ENCODE measurements around the gene FAM20C.

FAM20C gene

GRCh38 chr7:297611-298374 lies 105.4 kb downstream of the FAM20C start:
- FAIRE-seq (no peak), DNase-seq (ENCODE audit: insufficient read length, low spot score) (no peak)

- FAIRE-seq (no peak), DNase-seq (ENCODE audit: insufficient read length, low spot score) (no peak)
These were observed 106.0 kb downstream of the FAM20C start for GRCh38 chr7:298375-298702.

GRCh38 chr7:298743-299142 lies 106.4 kb downstream of the FAM20C start:
- DNase-seq (ENCODE audit: insufficient read length, low spot score) = no peak

GRCh38 chr7:299169-299568 lies 106.8 kb downstream of the FAM20C start:
- FAIRE-seq = no peak
- DNase-seq (ENCODE audit: insufficient read length, low spot score) = no peak

More at GRCh38 chr7:298743-299142, 106.4 kb downstream of the FAM20C start:
- FAIRE-seq = no peak

DNA sequence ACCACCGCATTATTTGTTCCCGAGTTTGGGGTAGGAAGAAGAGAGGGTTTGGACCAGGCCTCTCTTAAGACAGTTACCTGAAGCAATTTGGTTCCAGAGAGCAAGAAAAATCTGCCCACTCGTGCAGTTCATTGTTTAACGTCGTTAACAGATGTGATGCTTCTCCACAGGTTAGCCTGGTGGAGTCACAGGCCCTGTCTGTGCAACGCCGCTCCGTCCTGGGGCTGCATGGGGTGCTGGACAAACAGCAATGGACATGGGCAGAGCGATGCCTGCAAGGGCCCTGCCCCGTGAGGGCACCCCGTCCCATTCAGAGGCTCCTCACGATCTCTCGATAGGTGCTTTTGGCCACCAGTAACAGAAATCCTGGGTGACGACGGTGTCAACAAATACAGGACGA lies 107.3 kb downstream of the FAM20C start:
- no peak for FAIRE-seq
- DNase-seq (ENCODE audit: insufficient read length, low spot score) = no peak

DNA sequence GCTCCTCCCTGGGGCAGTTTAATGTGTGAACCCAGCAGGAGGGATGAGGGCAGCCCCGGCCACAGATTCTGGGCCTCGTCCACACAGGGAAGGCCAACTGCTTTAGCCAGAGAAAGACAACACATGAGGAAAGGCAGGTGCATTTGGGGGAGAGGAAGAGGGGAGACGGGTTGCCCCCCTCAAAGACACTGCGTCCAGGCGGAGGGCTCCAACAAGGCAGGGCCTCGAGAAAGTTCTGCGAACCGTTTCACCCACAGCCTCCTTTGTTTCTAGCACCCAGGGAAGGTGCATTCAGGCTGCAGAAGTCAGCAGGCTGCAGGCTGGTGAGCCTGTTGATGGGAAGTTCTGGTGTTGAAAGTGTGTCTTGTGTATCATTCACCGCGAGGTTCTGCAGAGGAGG lies 107.7 kb downstream of the FAM20C start:
- DNase-seq (ENCODE audit: insufficient read length, low spot score) (no peak), FAIRE-seq (no peak)

DNA sequence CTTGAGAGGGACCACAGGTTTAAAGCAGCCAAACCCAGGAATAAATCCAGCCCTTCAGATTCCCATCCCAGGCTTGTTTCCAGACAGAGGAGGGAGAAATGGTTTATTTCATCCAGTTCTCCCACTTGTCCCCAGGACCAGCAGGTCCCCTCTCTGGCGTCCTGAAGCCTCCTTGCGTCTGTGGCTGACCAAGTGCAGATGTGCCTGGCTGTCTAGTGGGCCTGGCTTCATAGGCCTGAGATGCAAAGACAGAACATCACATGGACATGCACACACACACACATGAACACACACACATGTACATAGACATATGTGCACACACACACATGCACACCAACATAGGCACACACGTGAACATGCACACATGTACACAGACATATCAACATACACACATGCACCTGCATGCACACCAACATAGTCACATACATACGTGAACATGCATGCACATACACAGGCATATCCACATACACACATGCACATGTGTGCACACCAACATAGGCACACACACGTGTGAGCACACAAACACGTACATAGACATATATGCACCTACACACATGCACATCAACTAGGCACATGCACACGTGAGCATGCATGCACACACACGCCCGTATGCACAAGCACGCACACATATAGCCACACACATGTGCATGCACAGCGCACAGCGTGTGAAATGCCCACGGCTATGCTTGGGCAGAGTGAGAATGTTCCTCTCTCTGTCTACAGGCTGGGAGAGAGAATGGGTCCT lies 108.3 kb downstream of the FAM20C start:
- DNase-seq (ENCODE audit: insufficient read length, low spot score) (no peak), FAIRE-seq (no peak)

DNA sequence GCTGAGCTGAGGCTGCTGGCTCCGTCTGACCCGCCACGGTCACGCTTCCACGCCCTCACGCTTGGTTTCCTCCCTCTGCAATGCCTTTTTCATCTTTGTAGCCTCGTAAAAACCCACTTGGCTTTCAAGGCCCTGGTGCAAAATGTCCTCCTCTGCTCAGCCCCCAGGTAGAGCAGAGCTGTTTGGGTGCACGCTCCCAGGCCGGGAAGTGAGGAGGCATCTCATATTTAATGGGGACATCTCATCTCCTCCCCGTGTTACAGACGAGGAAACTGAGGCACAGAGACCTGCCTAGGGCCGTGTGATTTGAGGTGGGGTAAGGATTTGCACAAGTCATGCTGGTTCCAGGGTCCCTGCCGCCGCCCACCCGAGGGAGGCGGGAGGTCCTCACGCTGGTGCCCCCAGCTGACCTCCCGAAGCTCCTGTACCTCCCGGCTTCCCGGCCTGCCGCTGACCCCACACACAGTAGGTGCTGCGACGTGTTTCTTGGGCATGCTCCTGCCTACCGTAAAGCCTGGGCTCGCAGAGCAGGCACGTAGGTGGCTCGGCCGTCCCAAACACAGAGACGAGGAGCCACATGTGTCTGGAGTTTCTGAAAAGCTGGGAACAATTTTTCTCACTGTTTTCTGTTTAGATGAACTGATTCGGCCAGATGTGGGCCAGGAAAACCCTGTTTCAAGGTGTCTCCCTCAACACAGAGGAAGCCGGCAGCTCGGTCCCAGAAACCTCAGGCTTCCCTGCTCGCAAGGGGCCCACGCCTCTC lies 109.1 kb downstream of the FAM20C start:
- DNase-seq (ENCODE audit: insufficient read length, low spot score) (no peak), FAIRE-seq (no peak)

DNA sequence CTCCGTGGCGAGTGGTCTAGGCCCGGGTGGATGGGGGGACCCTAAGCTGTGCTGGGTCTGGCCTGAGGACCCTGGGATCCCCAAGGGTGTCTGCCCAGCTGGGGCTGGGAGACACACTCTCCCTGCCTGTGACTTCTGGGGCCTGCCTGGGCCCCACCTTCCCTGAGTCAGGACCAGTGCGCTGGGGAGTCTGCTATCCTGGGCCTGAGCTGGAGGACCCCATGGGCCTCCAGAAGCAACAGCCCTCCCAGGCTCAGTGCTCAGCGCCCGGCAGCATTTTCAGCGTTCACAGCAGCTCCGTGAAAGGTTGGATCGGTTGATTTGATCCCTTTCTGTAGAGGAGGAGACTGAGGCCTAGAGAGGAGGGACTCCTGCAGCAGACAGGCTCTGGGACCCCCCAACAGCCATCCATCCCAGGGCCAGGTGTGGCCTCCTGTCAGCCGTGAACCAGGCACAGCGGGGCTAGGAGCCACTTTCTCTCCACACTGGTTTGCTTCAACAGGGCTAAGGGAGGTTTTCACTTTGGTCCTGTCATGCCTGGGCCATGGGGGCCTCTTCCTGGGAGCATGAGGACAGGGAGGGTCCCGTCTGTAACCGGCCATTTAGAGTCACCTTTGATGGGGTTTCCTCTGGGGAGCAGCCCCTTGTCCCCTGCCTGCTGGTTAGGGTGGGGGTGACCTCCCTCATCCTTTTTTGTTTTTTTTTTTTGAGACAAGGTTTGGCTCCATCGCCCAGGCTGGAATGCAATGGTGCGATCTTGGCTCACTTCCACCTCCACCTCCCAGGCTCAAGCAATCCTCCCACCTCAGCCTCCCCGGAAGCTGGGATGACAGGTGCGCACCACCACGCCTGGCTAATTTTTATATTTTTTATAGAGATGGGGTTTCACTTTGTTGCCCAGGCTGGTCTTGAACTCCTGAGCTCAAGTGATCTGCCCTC lies 110.0 kb downstream of the FAM20C start:
- no peak for FAIRE-seq

DNA sequence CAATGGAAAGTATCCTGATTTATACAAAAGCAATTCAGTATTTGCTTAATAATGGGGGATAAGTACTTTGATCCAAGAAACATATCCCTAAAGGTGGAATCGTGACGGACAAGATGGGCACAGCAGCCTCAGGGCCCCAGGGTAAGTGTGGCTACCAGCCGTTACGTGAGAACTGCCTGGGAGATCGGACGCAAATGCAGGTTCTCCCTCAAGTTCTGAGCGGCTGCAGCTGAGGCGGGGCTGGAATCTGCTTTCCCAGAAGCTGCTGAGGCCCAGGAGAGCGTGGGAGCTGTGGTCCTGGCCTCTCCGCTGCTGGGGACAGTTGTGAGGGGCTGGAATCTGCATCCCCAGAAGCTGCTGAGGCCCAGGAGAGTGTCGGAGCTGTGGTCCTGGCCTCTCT lies 111.1 kb downstream of the FAM20C start:
- DNase-seq (ENCODE audit: insufficient read length, low spot score) (no peak), FAIRE-seq (no peak)

More for the DNA sequence above, 110.0 kb downstream of the FAM20C start:
- DNase-seq (ENCODE audit: insufficient read length, low spot score) = no peak

DNA sequence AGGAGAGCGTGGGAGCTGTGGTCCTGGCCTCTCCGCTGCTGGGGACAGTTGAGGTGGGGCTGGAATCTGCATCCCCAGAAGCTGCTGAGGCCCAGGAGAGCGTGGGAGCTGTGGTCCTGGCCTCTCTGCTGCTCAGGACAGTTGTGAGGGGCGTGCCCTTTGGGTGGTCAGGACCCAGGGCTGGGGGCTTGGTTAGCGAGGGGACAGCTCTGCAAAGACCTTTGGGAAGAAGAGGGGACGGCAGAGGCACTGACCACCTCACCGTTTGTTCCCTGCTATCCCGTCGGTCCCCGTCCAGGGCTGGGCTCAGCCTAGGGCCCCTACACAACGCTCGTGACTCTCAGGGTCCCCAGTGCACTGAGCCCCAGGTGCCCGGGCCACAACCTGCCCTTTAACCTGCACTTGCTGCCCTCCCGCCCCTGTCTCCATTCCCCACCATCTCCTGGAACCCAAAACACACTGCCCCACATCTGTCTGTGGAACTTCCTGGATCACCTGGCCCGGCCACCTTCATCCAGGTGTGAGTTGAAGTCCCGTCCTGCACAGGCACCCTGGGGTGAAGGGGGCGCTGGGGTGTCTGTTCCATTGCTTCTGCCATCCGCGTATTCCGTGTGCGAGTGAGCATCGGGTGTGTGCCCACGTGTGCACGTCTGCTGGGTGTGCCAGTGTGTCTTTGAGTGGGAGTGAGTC lies 111.7 kb downstream of the FAM20C start:
- DNase-seq (ENCODE audit: insufficient read length, low spot score) (no peak), FAIRE-seq (no peak)

GRCh38 chr7:304574-305409 lies 112.4 kb downstream of the FAM20C start:
- DNase-seq (ENCODE audit: insufficient read length, low spot score) = no peak
- FAIRE-seq = no peak

- FAIRE-seq = no peak
- no peak for DNase-seq (ENCODE audit: insufficient read length, low spot score)
These were observed 113.2 kb downstream of the FAM20C start for GRCh38 chr7:305410-306151.

- no peak for FAIRE-seq
- DNase-seq (ENCODE audit: insufficient read length, low spot score) = no peak
These were observed 115.6 kb downstream of the FAM20C start for GRCh38 chr7:307970-308369.

- no peak for DNase-seq (ENCODE audit: insufficient read length, low spot score)
- no peak for FAIRE-seq
These were observed 117.3 kb downstream of the FAM20C start for GRCh38 chr7:309586-310228.
